Small intestine (tissue), 16 donors: Measurements from ENCODE around the gene RAB11B. TPM values are rescaled to one million over a fixed set of nuclear protein-coding genes. Genes with fewer than 3 reads are reported as not detected.
"Not testable (repeated sequence)": the region's sequence is repeated elsewhere in the genome, so short reads cannot be mapped to it uniquely, and the experiment has no call there.

Experiments used
- DNase-seq, 2 donors: peaks; one replicate each; pipeline versions ENCODE4 v3.0.0 to v3.0.0-alpha.2; 2013
- FAIRE-seq: peaks from 2 replicates; lab custom pipeline; 2012; peaks lifted over from hg19 to GRCh38; lab: Jason Lieb, UNC
- H3K27ac ChIP-seq, 3 donors: one replicate each; pipeline ENCODE4 v1.5.1; 2013; ENCODE audit warnings: low read length in 2 of 3, mild to moderate bottlenecking in 2 of 3, control low read depth in 1 of 3, inconsistent platforms in 1 of 3, low read depth in 1 of 3, moderate library complexity in 1 of 3
- H3K27me3 ChIP-seq, 3 donors: one replicate each; pipeline ENCODE4 v1.6.1; 2013; ENCODE audit warnings: low read length in 3 of 3, inconsistent platforms in 1 of 3; ENCODE audit not compliant: control insufficient read depth in 3 of 3, insufficient read depth in 3 of 3
- H3K36me3 ChIP-seq, 3 donors: one replicate each; pipeline ENCODE4 v1.6.1; 2013; ENCODE audit warnings: low read length in 3 of 3, inconsistent platforms in 1 of 3, low read depth in 1 of 3, mild to moderate bottlenecking in 1 of 3, moderate library complexity in 1 of 3; ENCODE audit not compliant: control insufficient read depth in 3 of 3, insufficient read depth in 2 of 3
- H3K4me1 ChIP-seq, 3 donors: one replicate each; pipeline ENCODE4 v1.6.1; 2013; ENCODE audit warnings: low read length in 2 of 3, inconsistent platforms in 1 of 3, low read depth in 1 of 3, mild to moderate bottlenecking in 1 of 3, moderate library complexity in 1 of 3; ENCODE audit not compliant: control insufficient read depth in 3 of 3, insufficient read depth in 2 of 3
- H3K4me3 ChIP-seq, 3 donors: one replicate each; pipeline ENCODE4 v1.5.1; 2013; ENCODE audit warnings: low read length in 3 of 3, control low read depth in 1 of 3, inconsistent platforms in 1 of 3, low read depth in 1 of 3, mild to moderate bottlenecking in 1 of 3, moderate library complexity in 1 of 3
- H3K9me3 ChIP-seq, 2 donors: one replicate each; pipeline ENCODE4 v1.6.1; 2013; ENCODE audit warnings: low read depth in 1 of 2, low read length in 1 of 2; ENCODE audit not compliant: control insufficient read depth in 2 of 2, insufficient read depth in 1 of 2
- WGBS, 3 donors: extraction: QIAGEN DNeasy Blood & Tissue Kit; methylation state at CpG; one replicate each; pipeline ENCODE4 v1.1.7; 2013; 5-methylcytosine and 5-hydroxymethylcytosine counted together
- long read RNA-seq, 10 donors: transcript quantifications; one replicate each; lab custom pipeline, GENCODE V29; 2026
- polyA plus RNA-seq, 4 donors: library from polyadenylated mRNA; stranded (reverse) in 3 of 4; unstranded in 1 of 4; fragments of 200-250 nt in 3 of 4; fragments of 120-200 nt in 1 of 4; gene quantifications; one replicate each; pipeline versions ENCODE4 v1.2.1 to v1.2.3, GENCODE V29; 2013
- donor health status: healthy with polysubstance abuse.
- donor health status: control.
- donor health status: control.
- donor health status: Bipolar disorder and iron deficiency.
- donor health status: healthy.

Gene RAB11B
- polyA plus RNA-seq: 100 to 1,000 TPM in 1 of 4 donors, 10 to 100 TPM in 3; 55.7 to 102 (median 72.2) TPM
- long read RNA-seq, donor 1: 0 reads
- long read RNA-seq, donor 2, transcript RAB11B-202 (4 exons, 894 nt): minor isoform, 7 of 16 reads
- long read RNA-seq, donor 2, transcript RAB11B-201 (5 exons, 1,751 nt): major isoform, 9 of 16 reads
- long read RNA-seq, donor 2, partial matches to known transcripts: 0 of 16 reads
- long read RNA-seq, donor 2, other reads (novel, unspliced or antisense): 0 of 16 reads
- long read RNA-seq, donor 3, transcript RAB11B-201 (5 exons, 1,751 nt): major isoform, 28 of 32 reads
- long read RNA-seq, donor 3, partial matches to known transcripts: 0 of 32 reads
- long read RNA-seq, donor 3, other reads (novel, unspliced or antisense): 0 of 32 reads
- long read RNA-seq, donor 4, partial matches to known transcripts: 0 of 2 reads
- long read RNA-seq, donor 4, other reads (novel, unspliced or antisense): 0 of 2 reads
- long read RNA-seq, donor 5, transcript RAB11B-201 (5 exons, 1,751 nt): major isoform, 16 of 20 reads
- long read RNA-seq, donor 5, partial matches to known transcripts: 0 of 20 reads
- long read RNA-seq, donor 5, other reads (novel, unspliced or antisense): 0 of 20 reads
- long read RNA-seq, donor 6, transcript RAB11B-201 (5 exons, 1,751 nt): major isoform, 36 of 45 reads
- long read RNA-seq, donor 6, partial matches to known transcripts: 7 of 45 reads
- long read RNA-seq, donor 6, other reads (novel, unspliced or antisense): 0 of 45 reads
- long read RNA-seq, donor 7, transcript RAB11B-201 (5 exons, 1,751 nt): major isoform, 152 of 187 reads
- long read RNA-seq, donor 7, transcript RAB11B-202 (4 exons, 894 nt): minor isoform, 14 of 187 reads
- long read RNA-seq, donor 7, partial matches to known transcripts: 13 of 187 reads
- long read RNA-seq, donor 7, other reads (novel, unspliced or antisense): 7 of 187 reads
- long read RNA-seq, donor 8, transcript RAB11B-201 (5 exons, 1,751 nt): major isoform, 7 of 7 reads
- long read RNA-seq, donor 8, partial matches to known transcripts: 0 of 7 reads
- long read RNA-seq, donor 8, other reads (novel, unspliced or antisense): 0 of 7 reads
- long read RNA-seq, donor 9, transcript RAB11B-201 (5 exons, 1,751 nt): major isoform, 8 of 14 reads
- long read RNA-seq, donor 9, partial matches to known transcripts: 5 of 14 reads
- long read RNA-seq, donor 9, other reads (novel, unspliced or antisense): 0 of 14 reads
- long read RNA-seq, donor 10, transcript RAB11B-202 (4 exons, 894 nt): minor isoform, 9 of 64 reads
- long read RNA-seq, donor 10, transcript RAB11B-201 (5 exons, 1,751 nt): major isoform, 51 of 64 reads
- long read RNA-seq, donor 10, partial matches to known transcripts: 0 of 64 reads
- long read RNA-seq, donor 10, other reads (novel, unspliced or antisense): 0 of 64 reads

- Histone ChIP-seq H3K36me3 (peaks cover 0 to 21% (median 0%) of the 10 kb centered on the region in 3 donors), H3K4me1 (peaks cover 2 to 9% (median 6%) of the 10 kb centered on the region in 3 donors), H3K27me3 (no peaks in the 10 kb centered on the region), H3K27ac (peak within 1 kb of the TSS; percentile 92 to 100 (median 100)), H3K4me3 (peak within 1 kb of the TSS; percentile 76 to 100 (median 97)), H3K9me3 (peaks cover 0 to 4% of the 10 kb centered on the region in 2 donors)
- 0% methylated on average over 64 to 70 of the region's 70 CpGs for WGBS, 3 donors
- peak; percentile 100 for DNase-seq
- peak; percentile 68 for FAIRE-seq
Measured at GRCh38 chr19:8389891-8390616, at the start of gene RAB11B. TSS of gene RAB11B (plus strand) at chr19:8390360. CDS start at chr19:8390417, 57 bp downstream.

GRCh38 chr19:8341504-8341903, 48.7 kb upstream of the RAB11B start:
- not testable (repeated sequence) for H3K9me3 ChIP-seq, H3K4me1 ChIP-seq, H3K36me3 ChIP-seq, FAIRE-seq, DNase-seq, H3K4me3 ChIP-seq
- 82 to 94% (median 85%) methylated on average over 4 of the region's 4 CpGs for WGBS, 3 donors
- H3K27me3 ChIP-seq: peaks cover 2 to 65% (median 3%) of the 10 kb centered on the region in 3 donors
- peak overlapping the region in 1 of 3 donors; percentile 75 for H3K27ac ChIP-seq

DNA sequence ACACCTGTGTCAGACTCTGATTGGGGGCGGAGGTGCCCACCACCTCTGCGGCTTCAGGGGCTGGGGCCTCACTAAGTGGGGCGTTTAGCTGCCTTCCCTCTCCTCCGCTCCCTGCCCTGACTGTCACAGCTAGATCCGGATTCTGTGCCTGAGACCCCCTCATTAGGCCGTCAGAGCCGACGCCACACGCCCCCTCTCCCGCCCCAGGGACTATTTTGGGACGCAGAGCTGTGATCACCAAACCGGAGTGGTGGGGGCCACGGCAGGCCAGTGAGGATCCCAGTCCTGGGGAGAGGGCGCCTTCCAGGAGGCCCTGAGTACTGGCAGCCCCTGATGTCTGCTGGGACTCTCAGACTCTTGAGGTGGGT, 47.9 kb upstream of the RAB11B start:
- FAIRE-seq (no peak), DNase-seq (no peak)
- Histone ChIP-seq H3K27ac (peak overlapping the region in 1 of 3 donors; percentile 75), H3K27me3 (peaks cover 2 to 59% (median 3%) of the 10 kb centered on the region in 3 donors), H3K36me3 (no peaks in the 10 kb centered on the region), H3K9me3 (no peaks in the 10 kb centered on the region), H3K4me3 (peak overlapping the region in 1 of 3 donors; percentile 46), H3K4me1 (peaks cover 0 to 6% (median 0%) of the 10 kb centered on the region in 3 donors)
- 35 to 38% (median 37%) methylated on average over 13 to 14 of the region's 14 CpGs for WGBS, 3 donors

GRCh38 chr19:8342684-8343482, 47.3 kb upstream of the RAB11B start, which contains the start of gene KANK3:
TSS of gene KANK3 (minus strand) at chr19:8343262. CDS start at chr19:8337828, 5,434 bp downstream.
- no peak for FAIRE-seq
- WGBS, 3 donors: 2 to 4% (median 3%) methylated on average over 57 to 65 of the region's 65 CpGs
- Histone ChIP-seq H3K27me3 (peaks cover 0 to 55% (median 2%) of the 10 kb centered on the region in 3 donors), H3K36me3 (no peaks in the 10 kb centered on the region), H3K4me1 (peaks cover 0 to 6% (median 0%) of the 10 kb centered on the region in 3 donors), H3K4me3 (peak within 1 kb of the TSS; percentile 31 to 46 (median 40)), H3K27ac (peak within 1 kb of the TSS in 2 of 3 donors; percentile 27 to 88), H3K9me3 (no peaks in the 10 kb centered on the region)
- peak; percentile 94 to 96 for DNase-seq

DNA sequence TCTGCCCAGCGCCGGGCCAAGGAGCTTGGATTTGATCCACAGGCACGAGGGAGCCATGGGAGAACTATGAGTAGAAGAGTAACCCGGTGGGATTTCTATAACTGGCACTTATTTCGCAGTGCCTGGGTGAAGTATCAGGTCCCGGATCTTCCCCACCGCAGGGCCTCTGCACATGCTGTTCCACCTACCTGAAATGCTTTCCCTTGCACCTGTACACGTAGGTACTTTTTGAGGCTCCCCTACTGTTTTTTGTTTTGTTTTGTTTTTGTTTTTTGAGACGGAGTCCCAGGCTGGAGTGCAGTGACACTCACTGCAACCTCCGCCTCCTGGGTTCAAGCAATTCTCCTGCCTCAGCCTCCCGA, 46.7 kb upstream of the RAB11B start:
- Histone ChIP-seq H3K27ac (no peak overlapping the region), H3K36me3 (no peaks in the 10 kb centered on the region), H3K4me1 (peaks cover 0 to 6% (median 0%) of the 10 kb centered on the region in 3 donors), H3K4me3 (peak overlapping the region in 1 of 3 donors; percentile 46), H3K27me3 (peaks cover 0 to 50% (median 2%) of the 10 kb centered on the region in 3 donors), H3K9me3 (no peaks in the 10 kb centered on the region)
- DNase-seq (no peak), FAIRE-seq (no peak)
- 35 to 43% (median 37%) methylated on average over 10 to 11 of the region's 11 CpGs for WGBS, 3 donors

DNA sequence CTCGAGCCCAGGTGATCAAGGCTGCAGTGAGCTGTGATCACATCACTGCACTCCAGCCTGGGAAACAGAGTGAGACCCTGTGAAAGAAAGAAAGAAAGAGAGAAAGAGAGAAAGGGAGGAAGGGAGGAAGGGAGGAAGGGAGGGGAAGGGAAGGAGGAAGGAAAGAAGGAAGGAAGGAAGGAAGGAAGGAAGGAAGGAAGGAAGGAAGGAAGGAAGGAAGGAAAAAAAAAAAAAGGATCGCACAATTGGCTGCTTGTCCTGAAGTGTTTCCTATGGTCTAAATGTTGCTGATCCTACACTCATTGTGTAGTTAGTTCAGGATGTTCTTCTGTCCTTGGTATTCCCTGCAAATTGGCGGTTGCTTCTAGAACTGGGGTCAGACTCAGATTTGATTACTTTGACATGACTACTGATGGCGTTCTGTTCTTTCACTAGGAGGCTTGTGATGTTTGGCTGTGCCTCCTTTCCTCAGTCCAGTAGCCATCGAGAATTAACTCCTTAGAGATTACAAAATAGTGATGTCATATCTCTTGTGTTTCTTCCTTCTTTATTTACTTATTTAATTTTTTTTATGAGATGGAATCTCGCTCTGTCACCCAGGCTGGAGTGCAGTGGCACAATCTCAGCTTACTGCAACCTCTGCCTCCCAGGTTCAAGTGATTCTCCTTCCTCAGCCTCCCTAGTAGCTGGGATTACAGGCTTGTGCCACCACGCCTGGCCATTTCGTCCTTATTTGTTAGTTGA, 40.4 kb upstream of the RAB11B start:
- DNase-seq, H3K36me3 ChIP-seq, H3K4me3 ChIP-seq, H3K4me1 ChIP-seq, H3K9me3 ChIP-seq, H3K27ac ChIP-seq, FAIRE-seq: not testable (repeated sequence)
- peaks cover 0 to 12% (median 2%) of the 10 kb centered on the region in 3 donors for H3K27me3 ChIP-seq
- whole genome bisulfite sequencing, 3 donors: 58 to 68% (median 66%) methylated on average over 8 of the region's 8 CpGs
